Transverse colon (tissue), 4 donors: Measurements from ENCODE around the gene PRPH.

ENCODE experiments used
- EP300 ChIP-seq: sonication (generic); formaldehyde crosslinking; IDR thresholded peaks from one replicate; pipeline ENCODE4 v1.6.1; 2017; ENCODE audit warnings: antibody characterized with exemption, low read depth
- POLR2A ChIP-seq: fragments of 450-650 bp; IDR thresholded peaks from one replicate; pipeline ENCODE4 v1.6.1; 2016; ENCODE audit warnings: antibody characterized with exemption, mild to moderate bottlenecking, moderate library complexity
- POLR2AphosphoS5 ChIP-seq, 3 donors: sonication (generic); formaldehyde crosslinking; IDR thresholded peaks; one replicate each; pipeline ENCODE4 v1.6.1; 2016; ENCODE audit warnings: antibody characterized with exemption in 3 of 3
- TF ChIP-seq, protein P1 (sequence below), 5 experiments: fragments of 200-600 bp in 3 of 5; fragments of 450-650 bp in 2 of 5; sonication (generic) in 3 of 5; IDR thresholded peaks; 1 replicate in 2 of 5; 2 replicates in 3 of 5; pipeline ENCODE4 v1.5.1; 2016 to 2017; ENCODE audit warnings: antibody characterized with exemption in 5 of 5, inconsistent platforms in 3 of 5, mild to moderate bottlenecking in 2 of 5, moderate library complexity in 1 of 5

DNA sequence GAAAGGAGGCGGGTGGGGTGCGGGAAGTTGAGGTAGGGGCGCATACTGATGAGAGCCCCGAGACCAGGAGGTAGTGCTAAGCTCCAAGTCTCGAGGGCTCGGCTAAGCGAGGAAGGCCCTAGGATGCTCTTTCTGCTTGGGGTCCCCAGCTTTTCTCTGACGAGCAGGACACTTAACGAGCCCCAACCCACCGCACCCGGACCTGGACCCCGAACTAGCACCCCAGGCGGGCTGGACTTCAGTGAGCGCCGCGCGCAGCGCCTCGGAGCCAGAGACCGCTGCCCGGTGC, 46.8 kb downstream of the PRPH start:
- TF ChIP-seq, protein P1, sequence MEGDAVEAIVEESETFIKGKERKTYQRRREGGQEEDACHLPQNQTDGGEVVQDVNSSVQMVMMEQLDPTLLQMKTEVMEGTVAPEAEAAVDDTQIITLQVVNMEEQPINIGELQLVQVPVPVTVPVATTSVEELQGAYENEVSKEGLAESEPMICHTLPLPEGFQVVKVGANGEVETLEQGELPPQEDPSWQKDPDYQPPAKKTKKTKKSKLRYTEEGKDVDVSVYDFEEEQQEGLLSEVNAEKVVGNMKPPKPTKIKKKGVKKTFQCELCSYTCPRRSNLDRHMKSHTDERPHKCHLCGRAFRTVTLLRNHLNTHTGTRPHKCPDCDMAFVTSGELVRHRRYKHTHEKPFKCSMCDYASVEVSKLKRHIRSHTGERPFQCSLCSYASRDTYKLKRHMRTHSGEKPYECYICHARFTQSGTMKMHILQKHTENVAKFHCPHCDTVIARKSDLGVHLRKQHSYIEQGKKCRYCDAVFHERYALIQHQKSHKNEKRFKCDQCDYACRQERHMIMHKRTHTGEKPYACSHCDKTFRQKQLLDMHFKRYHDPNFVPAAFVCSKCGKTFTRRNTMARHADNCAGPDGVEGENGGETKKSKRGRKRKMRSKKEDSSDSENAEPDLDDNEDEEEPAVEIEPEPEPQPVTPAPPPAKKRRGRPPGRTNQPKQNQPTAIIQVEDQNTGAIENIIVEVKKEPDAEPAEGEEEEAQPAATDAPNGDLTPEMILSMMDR (IDR thresholded peaks at IDR 0.05), result no peak
- TF ChIP-seq POLR2A (no peak), POLR2AphosphoS5 (IDR thresholded peaks at IDR 0.05) (no peak), EP300 (no peak)
